SU-DHL-6 (cell line): ENCODE data around the gene GPATCH3.

ENCODE experiments used
- H2AFZ ChIP-seq: fragments of 200-600 bp; sonication (generic); 2 replicates; pipeline ENCODE4 v1.6.1; 2014; ENCODE audit warnings: low read depth, mild to moderate bottlenecking, moderate library complexity, mixed read lengths, antibody characterized with exemption, low read length; ENCODE audit not compliant: severe bottlenecking
- H3F3A ChIP-seq: fragments of 200-600 bp; shearing (Covaris generic); 2 replicates; pipeline ENCODE4 v1.6.0; 2016; ENCODE audit warnings: antibody characterized with exemption, mild to moderate bottlenecking; ENCODE audit not compliant: insufficient read depth
- H3K27ac ChIP-seq: fragments of 200-600 bp; sonication (generic); 2 replicates; pipeline ENCODE4 v1.5.1; 2016; ENCODE audit warnings: low read depth, mild to moderate bottlenecking, low read length, moderate library complexity, mixed read lengths
- H3K27me3 ChIP-seq: fragments of 200-600 bp; sonication (generic), shearing (Covaris generic); 2 replicates; pipeline ENCODE4 v1.6.0; 2014; ENCODE audit warnings: mild to moderate bottlenecking, low read length
- H3K36me3 ChIP-seq: fragments of 200-600 bp; sonication (generic); 2 replicates; pipeline ENCODE4 v1.6.1; 2014; ENCODE audit warnings: mild to moderate bottlenecking, low read length, mixed read lengths
- H3K4me2 ChIP-seq: fragments of 300-600, 200-600 bp; shearing (Covaris generic), sonication (generic); 2 replicates; pipeline ENCODE4 v1.6.0; 2014; ENCODE audit warnings: low read length, low read depth, mild to moderate bottlenecking; ENCODE audit not compliant: poor library complexity, severe bottlenecking
- H3K4me3 ChIP-seq: fragments of 200-600 bp; sonication (generic); 2 replicates; pipeline ENCODE4 v1.5.1; 2014; ENCODE audit warnings: antibody characterized with exemption, low read length, mild to moderate bottlenecking, mixed read lengths; ENCODE audit not compliant: insufficient read depth, poor library complexity, severe bottlenecking
- H3K79me2 ChIP-seq: fragments of 200-600 bp; sonication (generic); 2 replicates; pipeline ENCODE4 v1.6.1; 2014; ENCODE audit warnings: mild to moderate bottlenecking, low read length, moderate library complexity; ENCODE audit not compliant: insufficient read depth
- H3K9ac ChIP-seq: fragments of 200-600 bp; sonication (generic); 2 replicates; pipeline ENCODE4 v1.7.0; 2014; ENCODE audit warnings: mild to moderate bottlenecking, low read length
- H3K9me2 ChIP-seq: fragments of 200-600 bp; sonication (generic); replicated peaks from 2 replicates; pipeline ENCODE4 v1.6.1; 2014; ENCODE audit warnings: low read length; ENCODE audit not compliant: insufficient read depth
- H3K9me3 ChIP-seq: fragments of 200-600 bp; sonication (generic); 2 replicates; pipeline ENCODE4 v1.6.1; 2014; ENCODE audit warnings: low read length, mixed read lengths; ENCODE audit not compliant: insufficient read depth
- H4K20me1 ChIP-seq: fragments of 200-600 bp; sonication (generic); 2 replicates; pipeline ENCODE4 v1.6.1; 2014; ENCODE audit warnings: low read depth, mild to moderate bottlenecking, antibody characterized with exemption, low read length, moderate library complexity, mixed read lengths
- CTCF ChIP-seq: fragments of 200-600 bp; sonication (generic); IDR thresholded peaks from one replicate; pipeline ENCODE4 v1.5.1; 2017; ENCODE audit warnings: antibody characterized with exemption, mild to moderate bottlenecking, low read length, moderate library complexity; ENCODE audit not compliant: insufficient read depth, poor library complexity, severe bottlenecking
- EZH2phosphoT487 ChIP-seq: fragments of 200-600 bp; sonication (generic), shearing (Covaris generic); conservative IDR thresholded peaks from 2 replicates; pipeline ENCODE4 v1.6.1; 2018; ENCODE audit warnings: mild to moderate bottlenecking, antibody characterized with exemption, low read length, moderate library complexity, mixed read lengths

Gene GPATCH3

GRCh38 chr1:26864610-26865480 is 35.4 kb downstream of the GPATCH3 start:
- no peaks in the 10 kb centered on the region for H3K36me3 ChIP-seq
- H3K27ac ChIP-seq, result peak overlapping the region; percentile 99
- no peaks in the 10 kb centered on the region for H4K20me1 ChIP-seq
- H2AFZ ChIP-seq, result peak overlapping the region; percentile 42
- peaks cover 21% of the 10 kb centered on the region for H3F3A ChIP-seq
- TF ChIP-seq EZH2phosphoT487, result no peak
- TF ChIP-seq CTCF, result no peak
- no peaks in the 10 kb centered on the region for H3K9me3 ChIP-seq
- H3K79me2 ChIP-seq, result no peaks in the 10 kb centered on the region
- no peaks in the 10 kb centered on the region for H3K9me2 ChIP-seq
- H3K27me3 ChIP-seq, result no peaks in the 10 kb centered on the region
- H3K4me3 ChIP-seq, result peak overlapping the region; percentile 83
- H3K4me2 ChIP-seq, result peak overlapping the region; percentile 99
- H3K9ac ChIP-seq, result peak overlapping the region; percentile 99

GRCh38 chr1:26863685-26864077 is 36.6 kb downstream of the GPATCH3 start:
- Histone ChIP-seq H2AFZ (no peak overlapping the region), H3K79me2 (no peaks in the 10 kb centered on the region), H3K27me3 (no peaks in the 10 kb centered on the region), H3K4me3 (peak overlapping the region; percentile 75), H3K4me2 (peak overlapping the region; percentile 99), H3F3A (peaks cover 21% of the 10 kb centered on the region), H3K36me3 (no peaks in the 10 kb centered on the region), H3K9ac (peak overlapping the region; percentile 99), H3K27ac (peak overlapping the region; percentile 99), H3K9me3 (no peaks in the 10 kb centered on the region), H3K9me2 (no peaks in the 10 kb centered on the region), H4K20me1 (no peaks in the 10 kb centered on the region)
- TF ChIP-seq CTCF (no peak), EZH2phosphoT487 (no peak)

- Histone ChIP-seq H3K4me3 (peak within 1 kb of the TSS; percentile 75), H3K9me3 (no peaks in the 10 kb centered on the region), H3K79me2 (no peaks in the 10 kb centered on the region), H3K9ac (peak within 1 kb of the TSS; percentile 99), H2AFZ (peak within 1 kb of the TSS; percentile 42), H3K36me3 (no peaks in the 10 kb centered on the region), H3K27me3 (no peaks in the 10 kb centered on the region), H3K9me2 (no peaks in the 10 kb centered on the region), H4K20me1 (no peaks in the 10 kb centered on the region), H3F3A (peaks cover 21% of the 10 kb centered on the region), H3K27ac (peak within 1 kb of the TSS; percentile 99), H3K4me2 (peak within 1 kb of the TSS; percentile 99)
- TF ChIP-seq CTCF, result peak; percentile 77
- no peak for TF ChIP-seq EZH2phosphoT487
Measured at GRCh38 chr1:26862781-26863684, 37.2 kb downstream of the GPATCH3 start, which contains the start of gene SFN. Gene SFN, plus strand, starts transcription at chr1:26863149. Its CDS starts 64 bp downstream, at chr1:26863213.
